HL-60/S4 treated with retinoic acid at 250 ng/mL for 4 days and 3 days (cell line): ENCODE measurements around the gene TTLL5.

Source experiments
- in situ Hi-C: fragments of 300-500 bp; cut with MboI; formaldehyde crosslinking; loops from 2 replicates; pipeline ENCODE4 v1.7.0; 2022; ENCODE audit warnings: low sequenced_read_pairs

The TTLL5 gene

DNA sequence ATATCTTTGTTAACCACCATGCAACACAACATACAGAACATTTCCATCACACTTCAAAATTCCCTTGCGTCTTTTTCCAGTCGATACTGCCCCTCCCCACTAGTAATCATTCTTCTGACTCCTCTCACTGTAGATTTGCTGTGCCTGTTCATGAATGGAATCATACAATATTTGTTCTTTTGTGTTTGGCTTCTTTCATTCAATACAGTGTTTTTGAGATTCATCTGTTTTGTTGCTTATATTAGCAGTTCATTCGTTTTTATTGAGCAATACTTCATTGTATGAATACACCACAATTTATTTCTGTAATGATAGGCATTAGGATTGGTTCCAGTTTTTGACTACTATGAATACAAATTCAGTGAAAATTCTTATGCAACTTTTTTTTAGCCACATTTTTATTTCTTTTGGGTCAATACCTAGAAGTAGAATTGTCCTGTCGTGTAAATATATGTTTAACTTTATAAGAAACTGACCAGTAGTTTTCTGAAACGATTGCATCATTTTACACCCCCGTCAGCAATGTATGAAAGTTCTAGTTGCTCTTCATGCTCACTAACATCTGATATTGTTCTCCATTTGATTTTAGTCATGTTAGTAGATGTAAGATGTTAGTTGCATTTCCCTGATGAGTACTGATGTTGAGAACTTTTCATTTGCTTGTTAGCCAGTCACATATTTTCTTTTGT, 193.2 kb downstream of the TTLL5 start:
- in situ Hi-C loops, result no loop called here

- in situ Hi-C loops, result no loop called here
Observed at GRCh38 chr14:75857199-75857598, 196.2 kb downstream of the TTLL5 start.

- in situ Hi-C loops, result no loop called here
Observed at GRCh38 chr14:75858362-75858761, 197.3 kb downstream of the TTLL5 start.

GRCh38 chr14:75859746-75860145, 198.7 kb downstream of the TTLL5 start:
- in situ Hi-C loops, result no loop called here

DNA sequence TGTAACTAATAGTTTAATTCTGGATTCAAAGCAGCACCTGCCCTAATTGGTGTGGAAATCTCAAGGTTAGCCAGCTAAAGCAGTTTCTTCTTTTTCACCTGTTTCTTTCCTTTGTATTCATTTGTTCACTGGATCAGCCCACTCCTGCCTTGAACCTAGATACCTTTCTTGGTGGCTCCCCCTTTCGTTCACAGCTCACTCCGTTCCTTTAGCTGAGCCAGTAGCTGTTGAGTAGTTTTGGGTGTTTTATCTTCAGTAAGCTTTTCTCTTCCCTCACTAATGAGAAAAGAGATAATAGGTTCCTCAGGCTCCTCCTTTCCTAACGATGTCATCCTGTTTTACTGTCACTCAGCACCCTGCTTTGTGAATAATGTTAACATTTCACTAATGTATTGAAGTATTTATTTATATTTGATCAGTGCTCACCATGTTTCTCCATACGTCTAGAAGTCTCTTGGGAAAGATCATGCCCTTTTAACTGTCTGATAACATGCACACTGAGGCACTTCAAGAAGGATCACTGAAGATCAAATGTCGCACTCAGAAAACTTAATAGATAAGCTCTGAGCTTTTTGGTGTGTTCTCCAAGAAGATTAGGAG, 199.6 kb downstream of the TTLL5 start:
- in situ Hi-C loops, result no loop called here

GRCh38 chr14:75861161-75861621, 200.1 kb downstream of the TTLL5 start:
- in situ Hi-C loops, result no loop called here

- in situ Hi-C loops, result no loop called here
Observed at GRCh38 chr14:75863221-75863620, 202.2 kb downstream of the TTLL5 start.

GRCh38 chr14:75864352-75864751, 203.3 kb downstream of the TTLL5 start:
- in situ Hi-C loops, result no loop called here

DNA sequence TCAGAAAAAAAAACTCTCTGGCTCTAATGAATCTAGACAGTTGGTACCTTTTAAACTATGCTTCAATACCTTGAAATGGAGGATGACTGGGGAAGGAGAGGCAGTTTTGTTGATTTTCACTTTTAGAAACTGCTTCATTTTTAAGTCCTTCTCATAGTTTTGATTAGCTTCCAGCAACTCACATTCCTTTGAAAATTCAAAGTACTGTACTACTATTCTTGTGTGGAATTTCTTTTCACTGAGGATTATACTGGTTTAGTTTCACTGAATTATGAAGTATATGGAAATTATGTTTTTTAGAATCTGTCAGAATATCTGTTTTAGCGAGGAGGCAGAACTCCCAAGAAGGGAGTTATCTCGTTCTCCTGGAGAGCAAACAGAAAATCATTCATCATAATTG, 204.5 kb downstream of the TTLL5 start:
- in situ Hi-C loops, result no loop called here

DNA sequence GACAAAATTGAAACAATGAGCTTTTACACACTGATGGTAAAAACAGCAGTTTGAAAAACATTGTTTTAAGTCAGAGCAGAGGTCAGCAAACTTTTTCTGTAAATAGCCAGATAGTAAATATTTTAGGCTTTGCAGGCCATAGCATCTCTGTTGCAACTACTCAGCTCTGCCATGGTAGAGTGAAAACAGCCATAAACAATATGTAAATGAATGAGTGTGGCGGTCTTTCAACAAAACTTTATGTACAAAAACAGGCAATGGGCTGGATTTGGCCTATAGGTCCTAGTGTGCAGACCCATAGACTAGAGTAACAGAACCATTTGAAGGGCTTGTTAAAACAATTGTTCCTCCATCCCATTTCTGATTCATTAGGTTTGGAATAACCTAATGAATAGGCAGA, 205.9 kb downstream of the TTLL5 start:
- in situ Hi-C loops, result no loop called here

DNA sequence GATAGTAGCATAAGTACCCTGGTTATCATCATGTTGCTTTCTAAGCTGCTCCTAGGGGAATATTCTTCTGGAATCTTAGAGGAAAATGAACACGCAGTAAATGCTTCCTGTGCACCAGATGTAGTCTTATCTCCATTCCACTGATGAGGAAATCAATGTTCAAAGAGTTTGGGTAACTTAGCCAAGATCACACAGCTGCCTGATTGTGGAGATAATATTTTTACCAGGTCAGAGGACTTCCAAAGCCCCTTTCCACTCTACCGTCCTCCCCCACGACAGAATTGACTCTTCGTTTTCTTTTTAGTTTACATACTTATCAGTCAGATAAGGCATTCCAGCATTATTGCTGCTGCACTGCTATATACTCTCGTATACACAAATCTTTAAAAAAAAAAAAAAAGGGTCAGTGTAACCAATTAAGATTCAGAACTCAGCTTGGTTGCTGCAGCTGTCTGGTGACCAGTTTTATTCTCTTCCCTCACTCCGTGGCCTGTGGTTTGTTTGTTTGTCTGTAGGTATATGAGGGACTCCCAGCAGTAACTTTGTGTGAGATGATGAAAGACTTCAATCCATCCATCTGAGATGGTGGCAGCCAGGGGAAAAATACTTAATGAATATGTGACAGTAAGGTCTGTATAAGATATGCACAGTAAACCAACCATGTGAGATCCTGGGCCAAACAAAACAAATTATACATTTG, 210.3 kb downstream of the TTLL5 start:
- in situ Hi-C loops, result no loop called here

GRCh38 chr14:75875958-75876357, 214.9 kb downstream of the TTLL5 start:
- in situ Hi-C loops, result no loop called here

GRCh38 chr14:75876530-75876929, 215.5 kb downstream of the TTLL5 start:
- in situ Hi-C loops, result no loop called here

DNA sequence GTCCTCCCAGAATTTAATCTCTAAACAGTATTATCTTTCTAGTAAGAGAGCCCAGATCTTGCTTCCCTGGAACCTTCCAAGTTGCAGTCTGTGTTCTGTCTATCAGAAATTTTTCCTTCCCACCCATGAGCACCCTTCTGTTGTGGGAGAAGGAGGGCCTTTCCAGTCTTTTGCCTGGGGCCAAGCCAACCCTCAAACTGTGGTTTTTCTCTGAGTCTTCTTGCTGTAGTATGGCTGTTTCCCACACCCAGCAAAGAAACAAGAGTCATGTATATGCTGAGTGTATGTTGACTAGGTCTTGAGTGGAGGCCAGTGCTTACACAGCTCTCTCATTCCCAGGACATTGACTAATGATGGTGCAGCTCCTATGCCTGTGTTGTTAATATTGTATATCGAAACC, 216.2 kb downstream of the TTLL5 start:
- in situ Hi-C loops, result no loop called here

DNA sequence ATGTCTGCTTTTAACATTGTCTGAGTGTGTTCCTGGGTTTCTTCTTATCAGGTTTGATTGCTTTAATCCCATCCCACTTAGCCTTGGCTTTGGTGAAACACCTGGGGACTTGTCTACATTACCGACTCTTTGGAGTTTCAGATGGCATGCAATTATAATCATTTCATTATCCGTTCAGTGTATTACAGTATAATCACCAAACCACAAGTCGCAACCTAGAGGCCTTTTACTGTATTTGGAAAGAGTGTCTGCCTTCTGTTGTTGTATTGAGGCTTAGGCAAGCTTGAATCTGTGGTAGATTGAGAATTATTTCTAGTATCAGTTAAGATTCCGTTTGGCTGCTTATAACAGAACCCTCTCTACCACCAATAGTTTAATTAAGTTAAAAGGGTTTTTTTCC, 216.8 kb downstream of the TTLL5 start:
- in situ Hi-C loops, result no loop called here

- in situ Hi-C loops, result no loop called here
Observed at GRCh38 chr14:75879031-75879430, 218.0 kb downstream of the TTLL5 start.

GRCh38 chr14:75880512-75880911, 219.5 kb downstream of the TTLL5 start:
- in situ Hi-C loops, result no loop called here

- in situ Hi-C loops, result no loop called here
Observed at GRCh38 chr14:75881994-75882393, 220.9 kb downstream of the TTLL5 start.

- in situ Hi-C loops, result no loop called here
Observed at GRCh38 chr14:75884198-75884611, 223.2 kb downstream of the TTLL5 start.

- in situ Hi-C loops, result no loop called here
Observed at GRCh38 chr14:75885829-75886228, 224.8 kb downstream of the TTLL5 start.

DNA sequence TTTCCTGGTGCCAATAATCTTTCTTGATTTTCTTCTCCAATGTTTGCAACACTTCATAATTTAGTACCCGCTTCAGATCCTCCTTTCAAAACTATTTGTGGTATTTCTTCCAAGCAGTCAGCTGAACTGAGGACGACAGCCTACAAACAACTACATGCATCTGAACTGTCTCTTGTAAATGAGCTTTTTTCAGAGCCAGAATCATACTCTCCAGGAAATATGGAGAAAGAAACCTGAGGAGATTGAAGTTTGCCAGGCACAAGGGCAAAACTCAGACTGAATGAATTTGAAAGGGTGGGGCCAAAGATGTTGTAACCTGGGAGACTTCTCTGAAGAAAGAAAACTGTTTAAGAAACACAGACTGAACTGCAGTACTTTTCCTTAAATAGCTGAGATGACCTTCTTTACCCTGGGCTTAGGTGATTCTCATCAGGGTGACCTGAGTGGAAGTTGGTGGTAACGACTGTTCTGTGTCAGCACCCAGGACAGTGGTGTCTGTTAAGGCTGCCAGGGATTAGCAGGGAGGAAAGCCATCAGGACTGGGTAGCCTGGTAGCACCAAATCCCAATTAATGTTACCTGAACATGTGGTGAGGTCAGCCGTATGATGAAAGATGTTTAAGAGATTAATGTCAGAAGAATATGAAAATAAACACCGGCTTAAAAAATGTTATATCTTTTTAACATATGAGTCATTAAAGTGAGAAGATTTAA, 225.7 kb downstream of the TTLL5 start:
- in situ Hi-C loops, result no loop called here

DNA sequence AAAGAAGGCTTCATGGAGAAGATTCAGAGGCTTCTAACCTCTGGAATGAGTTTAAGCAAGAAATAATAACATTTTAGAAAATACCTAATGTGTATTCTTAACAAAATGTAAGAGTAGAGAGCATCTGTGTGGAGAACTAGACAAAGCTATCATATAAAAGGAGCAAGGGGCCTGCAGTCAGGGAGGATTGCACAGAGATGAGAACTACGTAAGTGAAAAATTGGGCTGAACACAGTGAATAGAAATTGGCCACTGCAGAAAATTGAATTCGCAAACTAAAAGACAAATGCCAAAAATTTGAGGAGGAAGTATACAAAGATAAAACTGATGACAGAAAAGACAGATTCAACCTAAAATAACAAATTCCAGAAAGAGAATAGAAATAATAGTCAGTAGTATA, 227.9 kb downstream of the TTLL5 start:
- in situ Hi-C loops, result no loop called here
